H9 (cell line): ENCODE data around the gene OGFRL1. TPM values are rescaled to one million over a fixed set of nuclear protein-coding genes. Genes with fewer than 3 reads are reported as not detected.

ENCODE experiments used
- DNase-seq: peaks from one replicate; pipeline ENCODE4 v3.0.0-alpha.2; 2017
- H2AFZ ChIP-seq: one replicate; pipeline ENCODE4 v1.6.1; 2013; ENCODE audit warnings: mild to moderate bottlenecking, low read length, control low read depth, moderate library complexity
- H2AK5ac ChIP-seq: 2 replicates; pipeline ENCODE4 v1.6.1; 2013; ENCODE audit warnings: low read length, control low read depth, mixed read lengths; ENCODE audit not compliant: insufficient read length
- H2BK120ac ChIP-seq: one replicate; pipeline ENCODE4 v1.6.1; 2013; ENCODE audit warnings: low read depth, mild to moderate bottlenecking, low read length, control low read depth, inconsistent platforms; ENCODE audit not compliant: poor library complexity, severe bottlenecking
- H2BK12ac ChIP-seq: 2 replicates; pipeline ENCODE4 v1.6.1; 2013; ENCODE audit warnings: low read length, control low read depth, mixed read lengths, low read depth; ENCODE audit not compliant: insufficient read length
- H2BK15ac ChIP-seq: 2 replicates; pipeline ENCODE4 v1.6.1; 2013; ENCODE audit warnings: low read depth, low read length, control low read depth
- H2BK20ac ChIP-seq: one replicate; pipeline ENCODE4 v1.6.1; 2013; ENCODE audit warnings: low read depth, mild to moderate bottlenecking, low read length, control low read depth, inconsistent platforms; ENCODE audit not compliant: poor library complexity, severe bottlenecking
- H2BK5ac ChIP-seq: 2 replicates; pipeline ENCODE4 v1.6.1; 2013; ENCODE audit warnings: low read length, control low read depth, mixed read lengths; ENCODE audit not compliant: insufficient read length
- H3K14ac ChIP-seq: 2 replicates; pipeline ENCODE4 v1.6.1; 2013; ENCODE audit warnings: low read length, control low read depth; ENCODE audit not compliant: insufficient read depth
- H3K18ac ChIP-seq: 2 replicates; pipeline ENCODE4 v1.6.1; 2013; ENCODE audit warnings: low read depth, mild to moderate bottlenecking, mixed read lengths, low read length, control low read depth; ENCODE audit not compliant: insufficient read length
- H3K23ac ChIP-seq: 2 replicates; pipeline ENCODE4 v1.6.1; 2013; ENCODE audit warnings: low read length, control low read depth, mixed read lengths, low read depth; ENCODE audit not compliant: insufficient read length
- H3K23me2 ChIP-seq: 2 replicates; pipeline ENCODE4 v1.6.1; 2013; ENCODE audit warnings: low read depth, mild to moderate bottlenecking, mixed read lengths, low read length, control low read depth; ENCODE audit not compliant: insufficient read length, poor library complexity, severe bottlenecking
- H3K27ac ChIP-seq: 2 replicates; pipeline ENCODE4 v1.5.1; 2013; ENCODE audit warnings: low read length, control low read depth, mixed read lengths, low read depth; ENCODE audit not compliant: insufficient read length
- H3K27me3 ChIP-seq: 2 replicates; pipeline ENCODE4 v1.6.1; 2013; ENCODE audit warnings: low read length, control low read depth, inconsistent platforms; ENCODE audit not compliant: insufficient read depth
- H3K4ac ChIP-seq: 2 replicates; pipeline ENCODE4 v1.6.1; 2013; ENCODE audit warnings: low read depth, mild to moderate bottlenecking, control low read depth, inconsistent platforms, low read length, moderate library complexity
- H3K4me1 ChIP-seq: 2 replicates; pipeline ENCODE4 v1.6.1; 2013; ENCODE audit warnings: low read length, control low read depth, inconsistent platforms; ENCODE audit not compliant: insufficient read depth
- H3K4me2 ChIP-seq: 2 replicates; pipeline ENCODE4 v1.6.1; 2013; ENCODE audit warnings: low read length, control low read depth, mixed read lengths; ENCODE audit not compliant: insufficient read length, insufficient read depth
- H3K56ac ChIP-seq: 2 replicates; pipeline ENCODE4 v1.6.1; 2013; ENCODE audit warnings: low read depth, mild to moderate bottlenecking, mixed read lengths, low read length, control low read depth; ENCODE audit not compliant: insufficient read length
- H3K79me1 ChIP-seq: 2 replicates; pipeline ENCODE4 v1.6.1; 2013; ENCODE audit warnings: low read depth, mild to moderate bottlenecking, moderate library complexity, low read length, control low read depth, inconsistent platforms; ENCODE audit not compliant: insufficient read depth, poor library complexity, severe bottlenecking
- H3K79me2 ChIP-seq: 2 replicates; pipeline ENCODE4 v1.6.1; 2013; ENCODE audit warnings: low read length, control low read depth, inconsistent platforms; ENCODE audit not compliant: insufficient read depth
- H3K9ac ChIP-seq: 2 replicates; pipeline ENCODE4 v1.6.1; 2013; ENCODE audit warnings: low read length, control low read depth, mixed read lengths; ENCODE audit not compliant: insufficient read length; ENCODE audit errors: extremely low read depth
- H3K9me3 ChIP-seq: one replicate; pipeline ENCODE4 v1.6.1; 2013; ENCODE audit warnings: low read depth, low read length, inconsistent platforms; ENCODE audit not compliant: control insufficient read depth
- H3T11ph ChIP-seq: one replicate; pipeline ENCODE4 v1.6.1; 2013; ENCODE audit warnings: mild to moderate bottlenecking, low read length, control low read depth, inconsistent platforms
- H4K20me1 ChIP-seq: one replicate; pipeline ENCODE4 v1.6.1; 2013; ENCODE audit not compliant: control insufficient read depth, insufficient read length, insufficient read depth
- H4K5ac ChIP-seq: 2 replicates; pipeline ENCODE4 v1.6.1; 2013; ENCODE audit warnings: low read depth, mild to moderate bottlenecking, mixed read lengths, low read length, control low read depth; ENCODE audit not compliant: insufficient read length
- H4K8ac ChIP-seq: replicated peaks from 2 replicates; pipeline ENCODE4 v1.6.1; 2013; ENCODE audit warnings: low read length, control low read depth, mixed read lengths, low read depth; ENCODE audit not compliant: insufficient read length
- H4K91ac ChIP-seq: 2 replicates; pipeline ENCODE4 v1.6.1; 2013; ENCODE audit warnings: low read depth, mild to moderate bottlenecking, moderate library complexity, mixed read lengths, low read length, control low read depth; ENCODE audit not compliant: insufficient read length
- H3K27ac Mint-ChIP-seq, 3 experiments: 2 replicates in 2 of 3; 3 replicates in 1 of 3; pipeline ENCODE4 v1.8.0; 2020 to 2021; ENCODE audit warnings: mixed read lengths in 3 of 3, mild to moderate bottlenecking in 1 of 3, moderate library complexity in 1 of 3
- H3K27me3 Mint-ChIP-seq: 2 replicates; pipeline ENCODE4 v1.8.0; 2021; ENCODE audit warnings: low read depth, mild to moderate bottlenecking, moderate library complexity, mixed read lengths
- H3K36me3 Mint-ChIP-seq, 3 experiments: 2 replicates in 2 of 3; 3 replicates in 1 of 3; pipeline ENCODE4 v1.8.0; 2020 to 2021; ENCODE audit warnings: low read depth in 3 of 3, mixed read lengths in 3 of 3; ENCODE audit not compliant: insufficient read depth in 1 of 3
- H3K4me1 Mint-ChIP-seq, 2 experiments: 2 replicates each; pipeline ENCODE4 v1.8.0; 2020; ENCODE audit warnings: mixed read lengths in 2 of 2
- H3K4me3 Mint-ChIP-seq, 2 experiments: 2 replicates in 1 of 2; 3 replicates in 1 of 2; pipeline ENCODE4 v1.8.0; 2020 to 2021; ENCODE audit warnings: mild to moderate bottlenecking in 2 of 2, mixed read lengths in 2 of 2, moderate library complexity in 1 of 2
- H3K9me3 Mint-ChIP-seq, 2 experiments: 2 replicates in 1 of 2; 3 replicates in 1 of 2; pipeline ENCODE4 v1.8.0; 2020; ENCODE audit warnings: mild to moderate bottlenecking in 2 of 2, mixed read lengths in 2 of 2, moderate library complexity in 1 of 2
- WGBS: extraction: QIAGEN DNeasy Blood & Tissue Kit; methylation state at CpG from one replicate; pipeline ENCODE4 v1.1.7; 2013; ENCODE audit warnings: missing lambda C conversion rate, low lambda C conversion rate, mixed read lengths; ENCODE audit not compliant: insufficient read length; ENCODE audit errors: extremely low coverage; 5-methylcytosine and 5-hydroxymethylcytosine counted together
- total RNA-seq: library from RNA; stranded (reverse); gene quantifications from 2 replicates; pipeline ENCODE4 v1.2.1, GENCODE V29; 2021
- TF ChIP-seq, protein P1 (sequence below): fragments of 200-600 bp; sonication (generic); conservative IDR thresholded peaks from 3 replicates; pipeline ENCODE4 v1.8.0; 2021; ENCODE audit warnings: antibody characterized with exemption, mild to moderate bottlenecking

OGFRL1 gene
- total RNA-seq, 1 experiment from 2014 or later = 2.8 TPM

DNA sequence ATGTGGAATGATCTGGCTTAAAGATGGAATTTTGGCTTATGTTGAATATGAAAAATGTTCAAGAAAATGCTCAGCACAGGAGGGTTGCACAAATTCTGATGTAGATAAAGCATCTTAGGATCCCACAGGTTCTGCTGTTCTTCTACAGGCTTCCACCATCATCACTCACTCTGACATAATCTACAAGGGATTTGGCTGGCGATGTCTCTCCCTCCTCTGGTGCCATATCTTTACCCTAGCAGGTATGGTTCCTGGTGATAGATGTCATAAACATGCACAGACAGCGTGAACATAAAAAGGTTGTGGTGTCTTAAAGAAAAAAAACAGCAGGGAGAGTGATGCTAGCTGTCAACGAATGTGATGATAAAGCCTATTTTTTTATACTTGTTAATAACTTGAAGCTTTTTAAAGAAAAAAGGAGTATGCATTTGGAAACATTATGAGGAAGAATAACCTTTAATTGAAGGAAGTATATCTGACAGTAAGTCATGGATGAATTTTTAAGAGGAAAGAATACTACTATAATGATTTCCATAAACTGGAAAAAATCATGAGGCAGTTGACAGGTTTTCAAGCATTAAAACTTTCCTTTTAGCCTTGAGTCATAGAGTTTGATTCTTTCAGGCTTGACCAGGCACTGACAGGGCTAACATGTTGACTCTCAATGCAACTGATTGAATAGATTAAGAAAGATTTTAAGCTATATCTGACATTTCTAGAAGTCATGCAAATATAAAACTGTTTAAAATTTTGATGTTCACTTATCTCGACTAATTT is 50.1 kb downstream of the OGFRL1 start:
- TF ChIP-seq, protein P1, sequence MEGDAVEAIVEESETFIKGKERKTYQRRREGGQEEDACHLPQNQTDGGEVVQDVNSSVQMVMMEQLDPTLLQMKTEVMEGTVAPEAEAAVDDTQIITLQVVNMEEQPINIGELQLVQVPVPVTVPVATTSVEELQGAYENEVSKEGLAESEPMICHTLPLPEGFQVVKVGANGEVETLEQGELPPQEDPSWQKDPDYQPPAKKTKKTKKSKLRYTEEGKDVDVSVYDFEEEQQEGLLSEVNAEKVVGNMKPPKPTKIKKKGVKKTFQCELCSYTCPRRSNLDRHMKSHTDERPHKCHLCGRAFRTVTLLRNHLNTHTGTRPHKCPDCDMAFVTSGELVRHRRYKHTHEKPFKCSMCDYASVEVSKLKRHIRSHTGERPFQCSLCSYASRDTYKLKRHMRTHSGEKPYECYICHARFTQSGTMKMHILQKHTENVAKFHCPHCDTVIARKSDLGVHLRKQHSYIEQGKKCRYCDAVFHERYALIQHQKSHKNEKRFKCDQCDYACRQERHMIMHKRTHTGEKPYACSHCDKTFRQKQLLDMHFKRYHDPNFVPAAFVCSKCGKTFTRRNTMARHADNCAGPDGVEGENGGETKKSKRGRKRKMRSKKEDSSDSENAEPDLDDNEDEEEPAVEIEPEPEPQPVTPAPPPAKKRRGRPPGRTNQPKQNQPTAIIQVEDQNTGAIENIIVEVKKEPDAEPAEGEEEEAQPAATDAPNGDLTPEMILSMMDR = no peak
- no peak for DNase-seq
- H2BK120ac ChIP-seq = no peak overlapping the region
- H2BK15ac ChIP-seq = no peak overlapping the region
- no peak overlapping the region for H2BK20ac ChIP-seq
- no peak overlapping the region for H3K4ac ChIP-seq
- H3K9me3 Mint-ChIP-seq = peaks cover 14 to 15% of the 10 kb centered on the region in 2 experiments
- H3K27ac ChIP-seq = no peak overlapping the region
- no peaks in the 10 kb centered on the region for H3K23me2 ChIP-seq
- H3K79me2 ChIP-seq = no peaks in the 10 kb centered on the region
- H3K4me3 Mint-ChIP-seq = no peak overlapping the region
- no peaks in the 10 kb centered on the region for H3K9me3 ChIP-seq
- H3K9ac ChIP-seq = no peak overlapping the region
- no peak overlapping the region for H3K27ac Mint-ChIP-seq
- no peak overlapping the region for H3K23ac ChIP-seq
- no peak overlapping the region for H2AFZ ChIP-seq
- peaks cover 0 to 15% (median 8%) of the 10 kb centered on the region in 3 experiments; a peak in 5 of 7 replicates for H3K36me3 Mint-ChIP-seq
- H4K8ac ChIP-seq = no peak overlapping the region
- H3K56ac ChIP-seq = no peak overlapping the region
- H3K27me3 Mint-ChIP-seq = no peaks in the 10 kb centered on the region
- H3K4me1 ChIP-seq = peaks cover 5% of the 10 kb centered on the region; the same call in 1 of the 2 replicates
- no peaks in the 10 kb centered on the region for H4K20me1 ChIP-seq
- H3K14ac ChIP-seq = no peak overlapping the region
- no peaks in the 10 kb centered on the region for H3K27me3 ChIP-seq
- peaks cover 40 to 41% of the 10 kb centered on the region in 2 experiments for H3K4me1 Mint-ChIP-seq
- no peak overlapping the region for H2BK5ac ChIP-seq
- H4K91ac ChIP-seq = no peak overlapping the region
- no peak overlapping the region for H2AK5ac ChIP-seq
- no peak overlapping the region for H4K5ac ChIP-seq
- no peaks in the 10 kb centered on the region for H3K79me1 ChIP-seq
- no peak overlapping the region for H2BK12ac ChIP-seq
- no peak overlapping the region for H3K4me2 ChIP-seq
- no peak overlapping the region for H3T11ph ChIP-seq
- no CpG with 5 or more reads among the region's 4 CpGs for WGBS
- no peak overlapping the region for H3K18ac ChIP-seq
